Fibroblast of villous mesenchyme (primary cell): ENCODE measurements around the gene CPNE6. TPM values are rescaled to one million over a fixed set of nuclear protein-coding genes. Genes with fewer than 3 reads are reported as not detected.

Experiments
- DNase-seq: peaks from one replicate; pipeline ENCODE4 v3.0.0-alpha.2; 2010; ENCODE audit warnings: low read depth
- H3K4me3 ChIP-seq: 2 replicates; pipeline ENCODE4 v1.5.1; 2011; ENCODE audit warnings: low read depth, mild to moderate bottlenecking, low read length
- total RNA-seq: library from RNA; depleted of rRNA; stranded (reverse); fragments of >200 nt; gene quantifications from 2 replicates; pipeline ENCODE4 v1.2.3, GENCODE V29; 2012
- TF ChIP-seq, protein P1 (sequence below): IDR thresholded peaks from 2 replicates; pipeline ENCODE4 v1.5.1; 2012; ENCODE audit warnings: low read depth, mild to moderate bottlenecking, low read length; ENCODE audit not compliant: insufficient read depth

CPNE6 gene
- total RNA-seq, 1 donor: not detected

DNA sequence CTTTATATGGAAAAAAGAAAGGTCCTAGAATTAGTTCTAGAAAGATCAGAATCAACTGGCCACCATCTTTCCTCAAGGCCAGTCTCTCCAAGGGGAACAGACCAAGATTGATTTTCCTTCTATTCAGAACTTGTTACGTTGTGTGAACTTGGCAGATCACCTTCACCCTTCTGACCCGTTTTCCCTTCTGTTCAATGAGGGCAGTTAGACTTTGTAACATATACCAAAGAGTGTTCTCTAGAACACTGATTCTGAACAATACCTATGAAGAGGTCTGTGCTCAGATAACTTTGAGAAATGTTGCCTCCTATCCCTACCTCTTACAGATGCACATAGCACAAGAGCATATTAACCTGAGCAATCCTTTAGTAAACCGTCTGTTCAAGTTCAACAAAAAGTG lies 12.1 kb downstream of the CPNE6 start:
- TF ChIP-seq, protein P1, sequence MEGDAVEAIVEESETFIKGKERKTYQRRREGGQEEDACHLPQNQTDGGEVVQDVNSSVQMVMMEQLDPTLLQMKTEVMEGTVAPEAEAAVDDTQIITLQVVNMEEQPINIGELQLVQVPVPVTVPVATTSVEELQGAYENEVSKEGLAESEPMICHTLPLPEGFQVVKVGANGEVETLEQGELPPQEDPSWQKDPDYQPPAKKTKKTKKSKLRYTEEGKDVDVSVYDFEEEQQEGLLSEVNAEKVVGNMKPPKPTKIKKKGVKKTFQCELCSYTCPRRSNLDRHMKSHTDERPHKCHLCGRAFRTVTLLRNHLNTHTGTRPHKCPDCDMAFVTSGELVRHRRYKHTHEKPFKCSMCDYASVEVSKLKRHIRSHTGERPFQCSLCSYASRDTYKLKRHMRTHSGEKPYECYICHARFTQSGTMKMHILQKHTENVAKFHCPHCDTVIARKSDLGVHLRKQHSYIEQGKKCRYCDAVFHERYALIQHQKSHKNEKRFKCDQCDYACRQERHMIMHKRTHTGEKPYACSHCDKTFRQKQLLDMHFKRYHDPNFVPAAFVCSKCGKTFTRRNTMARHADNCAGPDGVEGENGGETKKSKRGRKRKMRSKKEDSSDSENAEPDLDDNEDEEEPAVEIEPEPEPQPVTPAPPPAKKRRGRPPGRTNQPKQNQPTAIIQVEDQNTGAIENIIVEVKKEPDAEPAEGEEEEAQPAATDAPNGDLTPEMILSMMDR: no peak

DNA sequence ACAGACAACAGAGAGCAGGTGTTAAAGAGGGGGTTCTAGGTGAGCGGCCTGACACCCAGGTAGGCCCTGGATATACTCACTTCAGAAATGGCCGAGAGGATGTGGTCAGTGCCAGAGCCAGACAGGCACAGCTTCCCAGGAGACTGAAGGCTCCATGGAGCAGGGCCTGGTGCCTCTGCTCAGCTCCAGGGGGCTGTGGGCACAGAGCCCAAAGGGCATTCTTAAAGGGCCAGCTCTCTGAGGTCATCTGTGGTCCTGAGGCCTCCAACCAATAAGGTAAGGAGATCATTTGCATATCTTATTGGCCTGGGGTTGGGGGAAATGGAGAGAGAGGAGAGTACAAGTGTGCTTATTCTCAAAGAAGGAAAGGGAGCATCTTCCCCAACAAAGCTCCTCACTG lies 13.1 kb downstream of the CPNE6 start:
- no peak for DNase-seq
- no peak overlapping the region for H3K4me3 ChIP-seq
- TF ChIP-seq, protein P1: no peak

More for the DNA sequence above, 12.1 kb downstream of the CPNE6 start:
- no peak for DNase-seq
- H3K4me3 ChIP-seq: no peak overlapping the region

DNA sequence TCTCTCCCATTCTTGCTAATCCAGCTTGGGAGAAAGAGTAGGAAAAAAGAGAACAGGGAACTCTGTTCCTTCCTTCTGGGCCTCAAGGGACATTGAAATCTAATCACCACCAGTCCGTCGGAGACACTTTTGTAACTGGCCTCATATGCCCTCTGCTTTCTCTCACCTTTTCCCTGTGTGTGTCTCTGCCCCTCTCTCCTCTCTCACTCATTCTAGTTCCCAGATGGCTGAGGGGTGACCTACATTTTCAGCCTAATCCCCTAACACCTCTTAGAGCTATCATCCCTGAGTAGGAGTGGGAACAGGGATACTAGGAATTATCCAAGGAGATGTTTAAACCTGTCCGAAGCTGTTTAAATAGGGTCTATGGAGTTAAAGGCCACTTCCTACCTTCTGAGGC lies 13.9 kb downstream of the CPNE6 start:
- TF ChIP-seq, protein P1: no peak
- no peak for DNase-seq
- no peak overlapping the region for H3K4me3 ChIP-seq

DNA sequence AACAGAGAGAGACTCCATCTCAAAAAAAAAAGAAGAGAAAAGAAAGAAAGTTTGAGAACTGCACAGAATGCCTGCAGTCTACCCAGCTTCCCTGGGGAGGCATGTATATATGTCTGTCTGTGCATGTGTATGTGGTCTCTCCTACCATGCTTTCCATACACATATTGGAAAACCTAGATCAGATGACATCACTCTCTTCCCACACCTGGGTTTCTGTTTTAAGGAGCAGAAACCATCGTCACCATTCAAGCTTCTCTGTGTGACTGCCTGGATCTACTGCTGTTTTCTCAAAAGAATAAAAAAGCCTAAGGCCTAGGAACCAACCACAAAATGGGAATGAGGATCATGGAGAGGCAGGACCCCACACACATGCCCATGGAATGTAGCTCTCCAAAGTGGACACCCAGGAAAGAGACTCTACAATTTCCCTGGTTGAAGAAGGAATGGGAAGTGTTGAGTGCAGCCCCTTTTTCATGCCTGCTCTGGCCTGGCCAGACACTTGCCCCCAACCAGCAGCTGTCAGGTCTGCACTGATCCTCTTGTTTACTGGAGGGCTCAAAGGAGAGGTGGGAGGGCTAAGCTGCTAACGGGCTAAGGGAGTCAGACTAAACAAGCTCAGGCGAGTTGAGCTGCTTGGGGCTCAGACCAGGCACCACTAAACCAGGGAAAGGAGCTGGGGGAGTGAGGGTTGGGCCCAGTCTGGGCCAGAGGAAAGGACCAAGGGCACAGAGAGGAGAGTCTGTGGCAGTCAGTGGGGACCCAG lies 15.0 kb downstream of the CPNE6 start:
- TF ChIP-seq, protein P1: no peak
- no peak for DNase-seq
- H3K4me3 ChIP-seq: no peak overlapping the region

DNA sequence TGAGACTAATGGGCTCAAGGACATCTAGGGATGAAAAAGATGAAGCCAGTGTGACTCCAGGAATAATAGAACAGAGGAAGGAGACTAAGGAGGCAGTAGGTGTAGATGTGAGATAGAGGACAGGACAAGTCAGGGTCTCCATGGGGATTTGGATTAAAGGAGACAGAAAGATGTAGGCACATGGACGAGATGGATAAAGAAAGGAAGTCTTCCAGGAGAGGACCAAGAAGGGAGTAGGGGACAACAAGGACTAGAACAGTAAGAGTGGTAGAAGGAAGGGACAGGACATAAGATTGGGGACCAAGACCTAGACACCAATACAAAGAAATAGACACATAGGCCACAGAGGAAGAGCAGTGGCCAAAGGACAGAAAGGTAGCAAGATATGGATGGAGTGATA lies 15.6 kb downstream of the CPNE6 start:
- no peak for DNase-seq
- TF ChIP-seq, protein P1: no peak
- no peak overlapping the region for H3K4me3 ChIP-seq

DNA sequence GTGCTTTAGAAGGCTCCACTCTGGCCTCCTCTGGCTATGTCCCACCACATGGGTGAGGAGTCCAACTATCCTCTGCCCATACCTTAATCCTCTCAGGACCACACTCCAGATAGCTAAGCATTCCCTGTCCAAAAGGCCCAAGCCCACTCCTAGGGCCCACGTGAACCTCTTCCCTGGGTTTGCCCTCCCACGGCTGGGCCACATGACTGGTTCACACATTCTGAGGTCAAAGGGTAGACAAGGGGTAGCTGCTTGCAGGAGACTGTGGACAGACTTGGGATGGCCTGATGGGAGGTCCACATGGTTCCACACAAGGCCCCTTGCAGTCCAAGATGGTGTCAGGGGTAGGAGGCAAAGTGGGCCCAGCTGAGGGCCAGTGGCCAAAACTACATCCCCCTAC lies 16.7 kb downstream of the CPNE6 start:
- no peak for DNase-seq
- no peak overlapping the region for H3K4me3 ChIP-seq
- TF ChIP-seq, protein P1: no peak

DNA sequence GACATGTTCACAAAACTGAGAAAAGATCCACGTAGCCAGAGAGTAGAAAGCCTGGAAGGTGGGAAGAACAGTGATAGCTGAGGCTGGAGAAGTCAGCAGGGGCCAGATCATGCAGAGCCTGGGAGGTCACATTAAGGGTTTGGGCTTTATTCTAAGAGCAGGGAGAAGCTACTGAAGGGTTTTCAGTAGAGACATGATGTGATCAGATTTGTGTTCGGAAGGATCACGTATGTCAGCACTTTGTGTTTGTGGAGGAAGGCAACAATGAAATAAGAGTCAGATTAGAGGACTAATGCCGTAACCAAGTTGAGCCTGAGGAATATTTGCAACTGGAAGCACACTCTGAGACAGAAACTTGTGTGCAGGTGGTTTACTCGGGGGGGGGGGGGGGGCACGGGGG lies 18.5 kb downstream of the CPNE6 start:
- TF ChIP-seq, protein P1: no peak
- H3K4me3 ChIP-seq: no peak overlapping the region
- no peak for DNase-seq
